ENCODE data around the gene DYNC2I2. TPM values are rescaled to one million over a fixed set of nuclear protein-coding genes. Genes with fewer than 3 reads are reported as not detected.
"Not testable (repeated sequence)": the region's sequence is repeated elsewhere in the genome, so short reads cannot be mapped to it uniquely, and the experiment has no call there.

The DYNC2I2 gene
- polyA plus RNA-seq (2014; cell fraction: cytosol; rRNA removed): 303 and 320 TPM in 2 replicates
- 840 and 963 TPM in 2 replicates for polyA plus RNA-seq (2014; cell fraction: nucleus; rRNA removed)

GRCh38 chr9:128656416-128657343 is at the start of gene DYNC2I2:
Gene DYNC2I2 (minus strand): TSS chr9:128656847. CDS start chr9:128656726, 121 bp downstream.
- peak; percentile 95 for DNase-seq (ENCODE audit: low spot score)

GRCh38 chr9:128706045-128706444 is 49.4 kb upstream of the DYNC2I2 start:
- DNase-seq (ENCODE audit: low spot score): no peak

GRCh38 chr9:128705051-128705965 is 48.7 kb upstream of the DYNC2I2 start:
- no peak for DNase-seq (ENCODE audit: low spot score)

GRCh38 chr9:128704356-128704670 is 47.7 kb upstream of the DYNC2I2 start:
- DNase-seq (ENCODE audit: low spot score): no peak

GRCh38 chr9:128703616-128704355 is 47.1 kb upstream of the DYNC2I2 start:
- DNase-seq (ENCODE audit: low spot score): no peak

- no peak for DNase-seq (ENCODE audit: low spot score)
Observed at GRCh38 chr9:128702949-128703615, 46.4 kb upstream of the DYNC2I2 start.

- DNase-seq (ENCODE audit: low spot score): peak; percentile 87
Observed at GRCh38 chr9:128702445-128702948, 45.9 kb upstream of the DYNC2I2 start, which contains the start of gene PKN3. Gene PKN3 (plus strand): TSS chr9:128702503. CDS start chr9:128702916, 413 bp downstream.

- no peak for DNase-seq (ENCODE audit: low spot score)
Observed at GRCh38 chr9:128701227-128701854, 44.7 kb upstream of the DYNC2I2 start.

- not testable (repeated sequence) for DNase-seq (ENCODE audit: low spot score)
Observed at GRCh38 chr9:128699096-128699795, 42.6 kb upstream of the DYNC2I2 start.

- DNase-seq (ENCODE audit: low spot score): no peak
Observed at GRCh38 chr9:128696923-128697707, 40.5 kb upstream of the DYNC2I2 start.

GRCh38 chr9:128694344-128694743 is 37.7 kb upstream of the DYNC2I2 start:
- no peak for DNase-seq (ENCODE audit: low spot score)

GRCh38 chr9:128693738-128694137 is 37.1 kb upstream of the DYNC2I2 start:
- not testable (repeated sequence) for DNase-seq (ENCODE audit: low spot score)

GRCh38 chr9:128690684-128691034 is 34.0 kb upstream of the DYNC2I2 start:
- DNase-seq (ENCODE audit: low spot score): no peak

GRCh38 chr9:128689820-128690683 is 33.4 kb upstream of the DYNC2I2 start:
- no peak for DNase-seq (ENCODE audit: low spot score)

GRCh38 chr9:128689293-128689774 is 32.7 kb upstream of the DYNC2I2 start:
- DNase-seq (ENCODE audit: low spot score): no peak

GRCh38 chr9:128688501-128689292 is 32.0 kb upstream of the DYNC2I2 start, which contains the start of gene SET:
Gene SET (plus strand): TSS chr9:128689222. CDS start chr9:128689583, 361 bp downstream.
- peak; percentile 93 for DNase-seq (ENCODE audit: low spot score)

GRCh38 chr9:128687453-128687852 is 30.8 kb upstream of the DYNC2I2 start:
- no peak for DNase-seq (ENCODE audit: low spot score)
